ENCODE measurements around the gene APOBEC3G. TPM values are rescaled to one million over a fixed set of nuclear protein-coding genes. Genes with fewer than 3 reads are reported as not detected.

Gene APOBEC3G
- total and polyA plus RNA-seq, 2 of the 4 experiments (the other 2 are of a cell fraction) = 5.3 to 7.0 TPM

DNA sequence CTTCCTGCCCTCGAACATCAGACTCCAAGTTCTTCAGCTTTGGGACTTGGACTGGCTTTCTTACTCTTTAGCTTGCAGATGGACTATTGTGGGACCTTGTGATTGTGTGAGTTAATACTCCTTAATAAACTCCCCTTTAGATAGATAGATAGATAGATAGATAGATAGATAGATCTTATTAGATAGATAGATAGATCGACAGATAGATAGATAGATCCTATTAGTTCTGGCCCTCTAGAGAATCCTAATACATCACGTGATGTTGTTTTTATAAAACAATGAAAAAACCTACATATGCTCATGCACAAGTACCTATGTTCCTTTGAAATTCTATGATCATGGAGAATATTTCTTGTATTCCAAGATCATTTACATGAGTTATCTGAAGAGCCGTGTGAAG is 43.9 kb downstream of the APOBEC3G start:
- H3K4me3 ChIP-seq (ENCODE audit: insufficient read depth, low read depth, low read length) = no peak overlapping the region
- DNase-seq = no peak
- H3K14ac ChIP-seq (replicated peaks; ENCODE audit: low read depth, low read length) = no peak overlapping the region
- H3K4me1 ChIP-seq (ENCODE audit: control insufficient read depth, insufficient read depth, low read length) = no peaks in the 10 kb centered on the region
- WGBS, 2 experiments (ENCODE audit: extremely low coverage in 2 of 2, insufficient read length in 1 of 2) = no CpG with 5 or more reads among the region's 4 CpGs
- H3K27ac ChIP-seq (ENCODE audit: insufficient read depth, low read length) = no peak overlapping the region
- BruUV-seq (replicated peaks) = no TSS peak
- H3K9me3 ChIP-seq (ENCODE audit: control insufficient read depth, insufficient read depth, low read length) = no peaks in the 10 kb centered on the region
- in situ Hi-C loops (cut with MboI; ENCODE audit: low sequenced_read_pairs) (loop anchor here (5.0 to 25.0 kb wide), 2 partner anchors 109 to 259 kb away; partner anchors contain the start of genes APOBEC3C and CBX6), dilution Hi-C loops (cut with HindIII; ENCODE audit: low sequenced_read_pairs, unreplicated experiment) (no loop called here), intact Hi-C loops (cut with micrococcal nuclease) (no loop called here)
- H2AK5ac ChIP-seq (ENCODE audit: low read depth, low read length) = no peak overlapping the region
- no peak overlapping the region for H4K8ac ChIP-seq (ENCODE audit: low read depth in 2 of 2, low read length in 2 of 2)
- no peak for ATAC-seq (ENCODE audit: low read depth)
- H4K91ac ChIP-seq (ENCODE audit: insufficient read depth, low read depth, low read length) = no peak overlapping the region
- no peak overlapping the region for H3K9ac ChIP-seq (ENCODE audit: low read depth, low read length)
- no peak overlapping the region for H4K5ac ChIP-seq (ENCODE audit: low read depth, low read length)
- no peak overlapping the region for H2AFZ ChIP-seq (replicated peaks; ENCODE audit: low read length, poor library complexity)
- no peaks in the 10 kb centered on the region for H3K79me1 ChIP-seq (ENCODE audit: low read depth in 1 of 2, low read length in 2 of 2)
- ChIA-PET CTCF (interaction anchor here (1.5 kb wide), 1 partner anchor 352 kb away, joined by 4 read pairs; no protein-coding TSS in a partner anchor), POLR2A (ENCODE audit: unreplicated experiment) (no interaction called here)
- H3K4me2 ChIP-seq (ENCODE audit: low read depth, low read length) = no peak overlapping the region
- H2BK20ac ChIP-seq (ENCODE audit: low read depth, low read length) = no peak overlapping the region
- no peak overlapping the region for H2BK15ac ChIP-seq (ENCODE audit: low read depth, low read length)
- H3K23ac ChIP-seq (ENCODE audit: low read depth, low read length) = no peak overlapping the region
- H3K9me1 ChIP-seq (ENCODE audit: insufficient read depth, low read length) = no peaks in the 10 kb centered on the region
- no peaks in the 10 kb centered on the region for H4K20me1 ChIP-seq (ENCODE audit: insufficient read depth, low read length)
- TF ChIP-seq MXI1 (IDR thresholded peaks at IDR 0.05; ENCODE audit: borderline replicate concordance, low read depth, low read length) (no peak), NFE2L2 (IDR thresholded peaks at IDR 0.05; ENCODE audit: low read depth, low read length) (no peak), MAFK (IDR thresholded peaks at IDR 0.05; ENCODE audit: low read depth, low read length) (no peak), CEBPB (IDR thresholded peaks at IDR 0.05; ENCODE audit: low read depth, low read length) (no peak)
- TF ChIP-seq, protein P1, sequence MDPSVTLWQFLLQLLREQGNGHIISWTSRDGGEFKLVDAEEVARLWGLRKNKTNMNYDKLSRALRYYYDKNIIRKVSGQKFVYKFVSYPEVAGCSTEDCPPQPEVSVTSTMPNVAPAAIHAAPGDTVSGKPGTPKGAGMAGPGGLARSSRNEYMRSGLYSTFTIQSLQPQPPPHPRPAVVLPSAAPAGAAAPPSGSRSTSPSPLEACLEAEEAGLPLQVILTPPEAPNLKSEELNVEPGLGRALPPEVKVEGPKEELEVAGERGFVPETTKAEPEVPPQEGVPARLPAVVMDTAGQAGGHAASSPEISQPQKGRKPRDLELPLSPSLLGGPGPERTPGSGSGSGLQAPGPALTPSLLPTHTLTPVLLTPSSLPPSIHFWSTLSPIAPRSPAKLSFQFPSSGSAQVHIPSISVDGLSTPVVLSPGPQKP (IDR thresholded peaks at IDR 0.05; ENCODE audit: borderline replicate concordance, low read depth, low read length) = no peak
- H3K4ac ChIP-seq (ENCODE audit: low read depth, low read length) = no peak overlapping the region
- peaks cover 19% of the 10 kb centered on the region for H3K27me3 ChIP-seq (ENCODE audit: control insufficient read depth, insufficient read depth, low read length)
- no peak overlapping the region for H2AK9ac ChIP-seq (replicated peaks; ENCODE audit: low read depth, low read length, poor library complexity)
- no peak overlapping the region for H2BK120ac ChIP-seq (ENCODE audit: low read depth, low read length)
- no peak overlapping the region for H3K18ac ChIP-seq (ENCODE audit: low read depth, low read length)
- no peak overlapping the region for H2BK5ac ChIP-seq (ENCODE audit: low read depth, low read length, poor library complexity, severe bottlenecking)
- no peak overlapping the region for H3K56ac ChIP-seq (ENCODE audit: extremely low read depth, insufficient read depth, low read length)
- H3K36me3 ChIP-seq (ENCODE audit: control insufficient read depth, insufficient read depth, low read length) = no peaks in the 10 kb centered on the region
